BLaER1 (cell line): ENCODE measurements around the gene KRTAP10-5.
"Not testable (repeated sequence)": the region's sequence is repeated elsewhere in the genome, so short reads cannot be mapped to it uniquely, and the experiment has no call there.

ENCODE experiments used
- H3K27ac ChIP-seq: shearing (Covaris generic); formaldehyde crosslinking; 2 replicates; pipeline ENCODE4 v1.8.1; 2022
- H3K27me3 ChIP-seq: shearing (Covaris generic); formaldehyde crosslinking; 2 replicates; pipeline ENCODE4 v1.8.1; 2022
- H3K36me3 ChIP-seq: shearing (Covaris generic); formaldehyde crosslinking; 2 replicates; pipeline ENCODE4 v1.8.1; 2022
- H3K4me1 ChIP-seq: shearing (Covaris generic); formaldehyde crosslinking; 2 replicates; pipeline ENCODE4 v1.8.1; 2022
- H3K4me2 ChIP-seq: shearing (Covaris generic); formaldehyde crosslinking; 2 replicates; pipeline ENCODE4 v1.8.1; 2022
- H3K4me3 ChIP-seq: shearing (Covaris generic); formaldehyde crosslinking; 2 replicates; pipeline ENCODE4 v1.8.1; 2022
- H3K9ac ChIP-seq: shearing (Covaris generic); formaldehyde crosslinking; 2 replicates; pipeline ENCODE4 v1.8.1; 2022
- H3K9me3 ChIP-seq: shearing (Covaris generic); formaldehyde crosslinking; 2 replicates; pipeline ENCODE4 v1.8.1; 2022
- H4K20me1 ChIP-seq: shearing (Covaris generic); formaldehyde crosslinking; 2 replicates; pipeline ENCODE4 v1.8.1; 2022
- Cebpa-rat ChIP-seq: shearing (Covaris generic); IDR thresholded peaks from 2 replicates; pipeline ENCODE4 v1.8.1; 2022

The KRTAP10-5 gene

DNA sequence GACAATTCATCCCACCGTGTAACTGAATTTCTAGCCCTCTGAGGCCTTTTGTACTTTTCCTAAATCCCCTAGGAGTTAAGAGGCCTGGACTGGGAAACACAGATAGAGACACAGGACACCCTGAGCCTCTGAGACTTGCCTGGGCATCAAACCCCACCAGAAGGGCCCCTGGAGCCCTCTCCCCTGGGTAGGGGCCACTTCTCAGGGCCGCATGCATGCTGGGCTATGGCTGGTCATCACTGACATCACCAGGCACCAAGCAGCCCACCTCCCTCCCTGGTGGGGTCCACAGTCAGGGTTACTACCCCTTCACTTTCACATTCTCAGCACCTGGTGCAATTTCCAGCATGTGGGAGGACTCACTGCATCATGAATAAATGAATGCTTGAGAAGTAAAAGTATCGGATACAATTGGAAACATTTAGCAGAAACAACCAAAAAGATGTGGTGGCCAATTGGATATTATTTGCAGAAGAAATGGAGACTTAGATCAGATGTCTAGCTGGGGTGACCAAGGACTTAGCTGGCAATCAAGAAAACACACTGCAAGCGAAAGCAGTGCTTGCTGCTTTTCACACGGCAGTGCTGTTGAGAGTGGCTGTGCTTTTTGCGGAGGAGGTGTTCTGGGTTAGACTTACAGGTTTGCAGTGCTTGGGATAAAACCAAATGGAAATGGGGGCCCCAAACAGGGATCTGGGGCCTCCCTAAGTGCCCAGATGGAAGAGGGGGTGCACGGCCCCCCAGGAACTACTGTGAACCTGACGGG is 19.0 kb upstream of the KRTAP10-5 start:
- no peaks in the 10 kb centered on the region for H3K36me3 ChIP-seq
- H4K20me1 ChIP-seq, result no peaks in the 10 kb centered on the region
- no peak for TF ChIP-seq Cebpa-rat
- no peak overlapping the region for H3K4me2 ChIP-seq
- peaks cover 7% of the 10 kb centered on the region for H3K9me3 ChIP-seq
- H3K4me3 ChIP-seq, result no peak overlapping the region
- H3K27me3 ChIP-seq, result no peaks in the 10 kb centered on the region
- H3K4me1 ChIP-seq, result peaks cover 10% of the 10 kb centered on the region
- H3K27ac ChIP-seq, result no peak overlapping the region
- H3K9ac ChIP-seq, result no peak overlapping the region

- H3K27me3 ChIP-seq, result no peaks in the 10 kb centered on the region
- H3K27ac ChIP-seq, result no peak overlapping the region
- H3K4me1 ChIP-seq, result peaks cover 24% of the 10 kb centered on the region
- H4K20me1 ChIP-seq, result no peaks in the 10 kb centered on the region
- no peaks in the 10 kb centered on the region for H3K9me3 ChIP-seq
- H3K4me3 ChIP-seq, result no peak overlapping the region
- H3K9ac ChIP-seq, result no peak overlapping the region
- H3K4me2 ChIP-seq, result no peak overlapping the region
- no peak for TF ChIP-seq Cebpa-rat
- H3K36me3 ChIP-seq, result no peaks in the 10 kb centered on the region
Observed at GRCh38 chr21:44598061-44598460, 17.7 kb upstream of the KRTAP10-5 start.

DNA sequence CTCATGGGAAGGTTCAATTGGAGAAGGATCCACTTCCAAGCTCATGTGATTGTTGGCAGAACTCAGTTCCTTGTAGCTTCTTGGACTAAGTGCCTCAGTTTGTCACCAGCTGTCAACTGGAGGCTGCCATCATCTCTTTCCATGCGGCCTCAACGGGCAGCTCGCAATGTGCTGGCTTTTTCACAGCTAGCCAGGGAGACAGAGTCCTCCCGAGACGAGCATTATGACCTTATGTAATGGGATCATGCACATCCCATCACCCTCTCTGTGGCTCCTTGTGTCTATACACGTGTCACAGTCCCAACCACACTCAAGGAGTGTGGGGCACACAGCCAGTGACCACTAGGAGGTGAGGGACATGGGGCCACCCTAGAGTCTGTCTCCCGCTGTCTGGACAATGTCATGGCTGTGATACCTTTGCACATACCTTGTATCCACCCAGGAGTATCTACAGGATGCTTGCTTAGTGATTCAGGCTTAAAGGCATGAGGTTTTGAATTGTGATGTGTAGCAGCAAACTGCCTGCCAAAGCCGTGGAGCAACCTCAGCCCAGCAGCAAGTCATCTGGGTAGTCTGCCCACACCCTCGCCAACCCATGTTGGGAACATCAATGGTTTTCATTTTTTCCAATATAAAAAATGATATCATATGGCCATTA is 15.8 kb upstream of the KRTAP10-5 start:
- H3K27me3 ChIP-seq, result no peaks in the 10 kb centered on the region
- TF ChIP-seq Cebpa-rat, result no peak
- H3K4me1 ChIP-seq, result peaks cover 33% of the 10 kb centered on the region

GRCh38 chr21:44595524-44595923 is 15.1 kb upstream of the KRTAP10-5 start:
- Histone ChIP-seq H3K4me2 (peak overlapping the region; percentile 82; the same call in 1 of the 2 replicates), H4K20me1 (no peaks in the 10 kb centered on the region), H3K27me3 (no peaks in the 10 kb centered on the region), H3K4me3 (no peak overlapping the region), H3K9ac (no peak overlapping the region), H3K4me1 (peaks cover 33% of the 10 kb centered on the region), H3K9me3 (no peaks in the 10 kb centered on the region), H3K36me3 (no peaks in the 10 kb centered on the region), H3K27ac (no peak overlapping the region)
- TF ChIP-seq Cebpa-rat, result no peak

More for the DNA sequence above, 15.8 kb upstream of the KRTAP10-5 start:
- Histone ChIP-seq H3K4me2 (no peak overlapping the region), H4K20me1 (no peaks in the 10 kb centered on the region), H3K9ac (no peak overlapping the region), H3K4me3 (no peak overlapping the region), H3K9me3 (no peaks in the 10 kb centered on the region), H3K36me3 (no peaks in the 10 kb centered on the region), H3K27ac (no peak overlapping the region)

- H3K9ac ChIP-seq, result no peak overlapping the region
- peak overlapping the region; percentile 82 for H3K4me2 ChIP-seq
- TF ChIP-seq Cebpa-rat, result no peak
Observed at GRCh38 chr21:44594406-44594916, 14.1 kb upstream of the KRTAP10-5 start.

GRCh38 chr21:44593598-44594405 is 13.4 kb upstream of the KRTAP10-5 start:
- Histone ChIP-seq H4K20me1 (no peaks in the 10 kb centered on the region), H3K9ac (peak overlapping the region; percentile 17; the same call in 1 of the 2 replicates), H3K27ac (peak overlapping the region; percentile 61; the same call in 1 of the 2 replicates), H3K4me2 (peak overlapping the region; percentile 82), H3K27me3 (no peaks in the 10 kb centered on the region), H3K4me1 (peaks cover 33% of the 10 kb centered on the region), H3K4me3 (no peak overlapping the region), H3K36me3 (no peaks in the 10 kb centered on the region), H3K9me3 (no peaks in the 10 kb centered on the region)
- TF ChIP-seq Cebpa-rat, result no peak

More at GRCh38 chr21:44594406-44594916, 14.1 kb upstream of the KRTAP10-5 start:
- no peaks in the 10 kb centered on the region for H3K9me3 ChIP-seq
- no peak overlapping the region for H3K4me3 ChIP-seq
- H3K27me3 ChIP-seq, result no peaks in the 10 kb centered on the region
- no peaks in the 10 kb centered on the region for H3K36me3 ChIP-seq
- H4K20me1 ChIP-seq, result no peaks in the 10 kb centered on the region
- H3K4me1 ChIP-seq, result peaks cover 33% of the 10 kb centered on the region
- H3K27ac ChIP-seq, result peak overlapping the region; percentile 61; the same call in 1 of the 2 replicates

DNA sequence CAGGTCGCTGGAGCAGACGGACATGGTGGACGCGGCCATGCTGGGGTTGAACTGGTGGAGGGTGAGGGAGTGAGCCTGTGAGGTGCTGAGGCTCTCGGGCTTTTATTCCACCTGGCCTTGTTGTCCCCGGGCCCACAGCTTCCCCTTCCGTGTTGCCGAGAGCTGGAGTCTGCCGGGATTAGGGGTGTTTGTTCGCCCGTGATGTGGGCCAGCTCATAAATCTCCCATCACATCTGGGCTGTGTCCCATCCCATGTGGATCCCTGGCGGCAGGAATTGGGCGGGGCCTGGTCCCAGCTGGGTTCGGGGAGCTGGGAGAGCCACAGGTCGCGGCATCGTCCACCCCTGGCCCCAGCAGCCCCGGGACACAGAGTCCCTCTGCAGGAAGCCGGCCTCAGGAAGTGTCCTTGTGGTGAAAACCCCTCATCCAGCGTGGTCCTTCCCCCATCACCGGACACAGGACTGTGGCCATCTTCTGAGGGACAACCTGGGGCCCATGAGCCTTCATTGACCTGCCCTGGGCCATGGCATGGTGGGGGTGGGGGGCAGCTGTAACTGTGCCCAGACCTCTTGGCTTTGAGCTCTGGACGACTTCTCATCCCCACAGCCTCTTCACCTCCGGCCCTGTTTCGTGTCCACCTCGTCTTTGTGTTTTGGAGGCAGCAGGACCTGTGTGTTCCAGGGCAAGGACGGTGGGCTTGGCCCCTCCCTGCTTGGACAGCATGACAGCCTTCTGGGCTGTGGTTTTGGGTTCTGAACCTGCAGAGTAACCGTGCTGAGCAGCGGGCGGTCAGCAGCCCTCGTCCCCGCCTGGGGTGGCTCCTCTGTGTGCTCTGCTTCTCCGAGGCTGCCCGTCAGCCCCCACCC is 12.3 kb upstream of the KRTAP10-5 start, which contains the start of gene KRTAP10-6:
Gene KRTAP10-6 (minus strand): TSS at position 60 of the 866 bp plus-strand sequence. CDS start 21 bp downstream, at position 39.
- Histone ChIP-seq H3K27ac (peak within 1 kb of the TSS; percentile 61), H3K9me3 (no peaks in the 10 kb centered on the region), H4K20me1 (no peaks in the 10 kb centered on the region), H3K9ac (peak within 1 kb of the TSS; percentile 17; the same call in 1 of the 2 replicates), H3K4me3 (no peak within 1 kb of the TSS), H3K27me3 (no peaks in the 10 kb centered on the region), H3K4me2 (peak within 1 kb of the TSS; percentile 82), H3K36me3 (no peaks in the 10 kb centered on the region), H3K4me1 (peaks cover 33% of the 10 kb centered on the region)
- no peak for TF ChIP-seq Cebpa-rat

DNA sequence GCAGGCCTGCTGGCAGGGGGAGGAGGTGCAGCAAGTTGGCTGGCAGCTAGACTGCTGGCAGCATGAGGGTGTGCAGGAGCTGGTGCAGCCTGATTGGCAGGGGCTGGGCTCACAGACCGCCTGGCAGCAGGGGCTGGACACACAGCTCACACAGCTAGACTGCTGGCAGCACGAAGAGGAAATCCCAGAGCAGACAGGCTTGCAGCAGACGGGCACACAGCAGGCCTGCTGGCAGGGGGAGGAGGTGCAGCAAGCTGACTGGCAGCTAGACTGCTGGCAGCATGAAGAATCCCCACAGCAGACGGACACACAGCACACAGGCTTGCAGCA is 11.4 kb upstream of the KRTAP10-5 start:
- not testable (repeated sequence) for H3K36me3 ChIP-seq, H3K9ac ChIP-seq, H3K9me3 ChIP-seq, H3K4me2 ChIP-seq, H3K27ac ChIP-seq, H3K4me3 ChIP-seq, H3K27me3 ChIP-seq, H4K20me1 ChIP-seq
- peaks cover 33% of the 10 kb centered on the region for H3K4me1 ChIP-seq

DNA sequence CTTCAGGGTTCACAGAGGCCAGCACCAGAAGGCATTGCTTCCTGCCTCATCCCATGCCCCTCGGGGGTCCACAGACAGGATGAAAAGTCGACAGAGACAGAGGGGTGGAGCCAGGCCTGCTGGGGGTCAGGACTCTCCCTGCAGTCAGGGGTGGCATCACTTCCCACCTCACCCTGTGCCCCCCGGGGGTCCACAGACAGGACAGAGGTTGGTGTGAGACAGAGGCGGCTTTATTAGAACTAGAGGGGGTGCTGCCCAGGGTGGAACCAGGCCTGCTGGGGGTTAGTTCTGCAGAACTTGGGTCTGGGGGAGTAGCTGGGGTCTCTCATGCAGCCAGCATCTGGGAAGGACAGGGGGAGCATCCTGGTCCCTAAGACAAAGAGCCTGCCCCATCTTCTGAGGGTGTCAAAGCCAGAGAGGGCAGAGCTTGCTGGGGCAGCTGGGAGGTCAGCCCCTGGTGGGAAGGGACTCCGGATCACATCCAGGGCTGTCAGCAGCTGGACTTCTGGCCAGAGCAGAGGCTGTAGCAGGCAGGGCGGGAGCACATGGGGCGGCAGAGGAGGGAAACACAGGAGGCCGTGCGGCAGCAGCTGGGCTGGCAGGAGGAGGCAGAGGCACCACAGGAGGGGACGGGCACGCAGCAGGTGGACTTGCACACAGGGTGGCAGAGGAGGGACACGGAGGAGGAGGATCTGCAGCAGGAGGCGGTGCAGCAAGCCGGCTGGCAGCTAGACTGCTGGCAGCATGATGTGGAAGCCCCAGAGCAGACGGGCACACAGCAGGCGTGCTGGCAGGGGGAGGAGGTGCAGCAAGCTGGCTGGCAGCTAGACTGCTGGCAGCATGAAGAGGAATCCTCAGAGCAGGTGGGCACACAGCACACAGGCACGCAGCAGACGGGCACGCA is 10.7 kb upstream of the KRTAP10-5 start:
- not testable (repeated sequence) for H3K9ac ChIP-seq, H3K4me2 ChIP-seq, H3K27ac ChIP-seq, H3K4me3 ChIP-seq, H3K36me3 ChIP-seq, H4K20me1 ChIP-seq, H3K9me3 ChIP-seq, H3K27me3 ChIP-seq
- H3K4me1 ChIP-seq, result peaks cover 33% of the 10 kb centered on the region
